Hematopoietic multipotent progenitor cell treated with erythropoietin and hydrocortisone succinate and interleukin-3 and kit ligand, for 4 days (in vitro differentiated cells): ENCODE data around the gene VAV1.
"Not testable (repeated sequence)": the region's sequence is repeated elsewhere in the genome, so short reads cannot be mapped to it uniquely, and the experiment has no call there.

ENCODE experiments used
- DNase-seq: peaks from one replicate; pipeline ENCODE4 v3.0.0-alpha.2; 2015

VAV1 gene

GRCh38 chr19:6854758-6855157 is 82.2 kb downstream of the VAV1 start:
- no peak for DNase-seq

DNA sequence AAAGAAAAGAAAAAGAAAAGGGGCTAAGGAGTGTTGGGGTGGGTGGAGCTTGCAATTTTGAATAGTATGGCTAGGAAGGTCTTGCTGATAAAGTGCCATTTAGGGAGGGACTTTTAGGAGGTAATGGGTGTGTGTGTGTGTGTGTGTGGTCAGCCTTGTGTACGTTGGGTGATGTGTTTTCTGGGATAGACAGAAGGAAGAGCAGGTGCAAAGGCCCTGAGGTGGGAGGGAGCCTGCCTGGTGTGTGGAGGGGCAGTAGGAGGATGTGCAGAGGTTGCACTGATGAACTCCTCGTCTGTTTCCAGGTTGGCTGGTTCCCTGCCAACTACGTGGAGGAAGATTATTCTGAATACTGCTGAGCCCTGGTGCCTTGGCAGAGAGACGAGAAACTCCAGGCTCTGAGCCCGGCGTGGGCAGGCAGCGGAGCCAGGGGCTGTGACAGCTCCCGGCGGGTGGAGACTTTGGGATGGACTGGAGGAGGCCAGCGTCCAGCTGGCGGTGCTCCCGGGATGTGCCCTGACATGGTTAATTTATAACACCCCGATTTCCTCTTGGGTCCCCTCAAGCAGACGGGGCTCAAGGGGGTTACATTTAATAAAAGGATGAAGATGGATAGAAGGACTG is 84.4 kb downstream of the VAV1 start:
- DNase-seq = no peak

GRCh38 chr19:6861683-6862286 is 89.3 kb downstream of the VAV1 start:
- DNase-seq = no peak

DNA sequence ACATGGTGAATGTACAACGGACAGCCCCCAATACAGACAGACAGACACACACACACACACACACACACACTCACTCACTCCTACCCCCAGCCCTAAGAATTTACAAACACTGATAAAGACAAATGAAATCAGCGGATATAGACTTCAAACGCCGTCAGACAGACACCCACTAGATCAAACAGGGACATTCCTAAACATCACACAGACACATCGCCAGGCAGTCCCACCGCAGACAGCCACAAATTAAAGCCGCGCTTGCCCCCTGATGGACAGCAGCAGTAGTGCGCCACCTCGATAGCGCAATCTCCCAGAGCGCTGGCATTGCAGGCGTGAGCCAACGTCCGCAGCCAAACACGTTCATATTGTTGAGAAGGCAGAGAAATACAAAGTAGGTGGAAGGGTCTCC is 90.2 kb downstream of the VAV1 start:
- peak; percentile 95 for DNase-seq

DNA sequence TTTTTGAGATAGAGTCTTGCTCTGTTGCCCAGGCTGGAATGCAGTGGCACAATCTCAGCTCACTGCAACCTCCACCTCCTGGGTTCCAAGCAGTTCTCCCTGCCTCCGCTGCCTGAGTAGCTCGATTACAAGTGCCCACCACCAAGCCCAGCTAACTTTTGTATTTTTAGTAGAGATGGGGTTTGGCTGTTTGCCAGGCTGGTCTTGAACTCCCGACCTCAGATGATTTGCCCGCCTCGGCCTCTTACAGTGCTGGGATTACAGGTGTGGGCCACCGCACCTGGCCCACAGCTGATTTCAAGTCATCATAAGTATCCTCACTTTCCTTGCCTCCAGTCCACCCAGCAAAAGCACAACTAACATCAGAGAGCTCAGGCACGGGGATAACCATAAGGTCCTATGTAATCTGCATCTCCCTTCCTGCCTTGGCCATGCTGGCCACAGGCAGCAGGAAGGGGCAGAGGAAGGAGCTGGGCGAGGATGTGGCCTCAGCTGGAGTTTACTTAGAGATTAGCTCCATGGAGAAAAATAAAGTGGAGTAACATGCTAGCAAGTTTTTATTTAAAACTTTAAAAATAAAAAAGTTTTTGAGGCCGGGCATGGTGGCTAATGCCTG is 91.9 kb downstream of the VAV1 start:
- DNase-seq = peak; percentile 63

- DNase-seq = no peak
Observed at GRCh38 chr19:6865849-6866248, 93.3 kb downstream of the VAV1 start.

DNA sequence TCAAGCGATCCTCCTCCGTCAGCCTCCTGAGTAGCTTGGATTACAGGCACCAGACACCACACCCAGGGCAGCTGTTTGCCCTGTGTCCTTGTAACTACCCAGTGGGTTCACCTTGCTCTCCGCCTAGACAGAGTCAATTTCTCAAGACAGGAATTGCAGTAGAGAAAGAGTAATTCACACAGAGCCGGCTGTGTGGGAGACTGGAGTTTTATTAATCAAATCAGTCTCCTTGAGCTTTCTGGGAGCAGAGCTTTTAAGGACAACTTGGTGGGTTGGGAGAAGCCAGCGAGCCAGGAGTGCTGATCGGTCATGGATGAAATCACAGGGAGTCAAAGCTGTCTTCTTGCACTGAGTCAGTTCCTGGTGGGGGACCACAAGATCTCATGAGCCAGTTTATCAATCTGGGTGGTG is 94.2 kb downstream of the VAV1 start:
- DNase-seq = no peak

DNA sequence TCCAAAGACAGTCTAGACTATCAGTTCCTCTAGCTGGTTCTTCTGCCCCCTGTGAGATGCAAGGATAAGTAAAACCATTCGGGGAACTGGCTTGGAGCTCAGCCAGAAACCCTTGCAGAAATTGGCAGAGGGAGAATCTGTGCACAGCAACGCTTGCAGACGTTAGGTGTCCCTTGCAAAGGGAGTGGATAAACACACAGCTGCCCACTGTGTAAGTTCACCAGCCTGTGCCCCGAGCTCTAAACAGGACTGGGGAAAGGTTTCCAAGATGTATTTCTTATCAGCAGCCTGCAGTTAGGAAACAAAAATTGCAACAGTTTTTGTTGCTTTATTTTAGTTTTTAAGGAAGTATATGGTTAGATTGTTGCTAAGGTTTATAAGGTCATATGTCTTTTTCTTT is 95.8 kb downstream of the VAV1 start:
- peak; percentile 92 for DNase-seq

DNA sequence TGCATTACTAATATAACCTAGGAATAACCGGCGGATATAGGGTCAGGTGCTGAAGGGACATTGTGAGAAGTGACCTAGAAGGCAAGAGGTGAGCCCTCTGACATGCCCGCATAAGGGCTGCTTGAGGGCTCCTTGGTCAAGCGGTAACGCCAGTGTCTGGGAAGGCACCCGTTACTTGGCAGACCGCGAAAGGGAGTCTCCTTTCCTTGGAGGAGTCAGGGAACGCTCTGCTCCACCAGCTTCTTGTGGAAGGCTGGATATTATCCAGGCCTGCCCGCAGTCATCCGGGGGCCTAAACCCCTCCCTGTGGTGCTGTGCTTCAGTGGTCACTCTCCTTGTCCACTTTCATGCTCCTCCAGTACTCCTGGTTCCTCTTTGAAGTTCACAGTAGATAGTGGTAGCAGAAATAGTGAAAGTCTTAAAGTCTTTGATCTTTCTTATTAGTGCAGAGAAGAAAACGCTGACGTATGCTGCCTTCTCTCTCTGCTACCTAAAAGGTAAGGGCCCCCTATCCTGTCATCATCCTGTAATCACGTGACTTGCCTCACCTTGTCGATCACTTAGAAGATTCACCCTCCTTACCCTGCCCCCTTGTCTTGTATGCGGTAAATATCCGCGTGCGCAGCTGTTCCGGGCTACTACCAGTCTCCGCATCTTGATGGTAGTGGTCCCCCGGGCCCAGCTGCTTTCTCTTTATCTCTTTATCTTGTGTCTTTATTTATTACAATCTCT is 96.8 kb downstream of the VAV1 start:
- DNase-seq = not testable (repeated sequence)

GRCh38 chr19:6873708-6874431 is 101.4 kb downstream of the VAV1 start:
- no peak for DNase-seq

- no peak for DNase-seq
Observed at GRCh38 chr19:6875218-6875617, 102.7 kb downstream of the VAV1 start.

- peak; percentile 36 for DNase-seq
Observed at GRCh38 chr19:6876748-6877147, 104.2 kb downstream of the VAV1 start.

GRCh38 chr19:6877766-6878165 is 105.3 kb downstream of the VAV1 start:
- no peak for DNase-seq

DNA sequence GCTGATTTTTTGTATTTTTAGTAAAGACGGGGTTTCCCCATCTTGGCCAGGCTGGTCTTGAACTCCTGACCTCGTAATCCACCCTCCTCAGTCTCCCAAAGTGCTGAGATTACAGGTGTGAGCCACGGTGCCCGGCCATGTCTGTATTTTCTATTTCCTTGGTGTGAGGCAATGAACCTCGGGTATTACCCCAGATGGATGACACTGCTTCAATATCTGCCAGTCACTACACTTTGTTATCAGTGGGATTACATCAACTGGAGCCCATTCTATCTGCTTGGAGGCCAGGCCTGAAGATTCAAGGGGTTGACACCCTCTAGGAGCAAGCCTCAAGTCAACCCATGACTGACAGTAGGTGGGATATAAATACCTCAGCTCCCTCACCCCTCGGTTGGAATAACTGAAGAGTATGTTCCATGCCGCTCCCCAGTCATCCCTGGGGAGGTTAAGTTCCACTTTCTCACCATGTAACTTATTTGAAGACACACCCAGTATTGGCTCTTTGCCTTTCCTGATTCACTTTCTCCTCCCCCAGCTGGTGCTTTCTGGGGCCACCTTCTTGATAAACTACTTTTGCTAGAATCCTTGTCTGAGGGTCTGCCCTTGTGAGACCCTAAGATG is 113.9 kb downstream of the VAV1 start:
- DNase-seq = peak; percentile 37

DNA sequence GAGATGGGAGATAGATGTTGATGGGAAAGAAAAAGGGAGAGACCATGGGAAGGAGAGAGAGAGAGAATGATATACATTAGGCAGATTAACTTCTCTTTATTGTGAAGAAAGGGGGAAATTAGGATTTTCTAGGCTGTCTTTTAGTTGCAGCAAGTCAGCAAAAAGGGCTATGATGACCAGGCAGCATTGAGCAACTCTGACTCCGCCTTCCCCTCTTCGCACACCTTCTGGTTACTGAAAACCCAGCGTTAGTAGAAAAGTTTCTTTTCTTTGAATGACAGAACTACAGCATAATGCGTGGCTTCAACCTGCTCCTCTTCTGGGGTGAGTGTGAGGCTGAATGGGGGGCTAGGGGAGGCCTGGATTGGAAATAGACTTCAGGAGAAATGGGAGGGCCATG is 114.8 kb downstream of the VAV1 start, which contains the start of gene ADGRE1:
Gene ADGRE1, plus strand, starts transcription at position 264 of the 400 bp plus-strand sequence. Its CDS starts 30 bp downstream, at position 294.
- peak; percentile 68 for DNase-seq

DNA sequence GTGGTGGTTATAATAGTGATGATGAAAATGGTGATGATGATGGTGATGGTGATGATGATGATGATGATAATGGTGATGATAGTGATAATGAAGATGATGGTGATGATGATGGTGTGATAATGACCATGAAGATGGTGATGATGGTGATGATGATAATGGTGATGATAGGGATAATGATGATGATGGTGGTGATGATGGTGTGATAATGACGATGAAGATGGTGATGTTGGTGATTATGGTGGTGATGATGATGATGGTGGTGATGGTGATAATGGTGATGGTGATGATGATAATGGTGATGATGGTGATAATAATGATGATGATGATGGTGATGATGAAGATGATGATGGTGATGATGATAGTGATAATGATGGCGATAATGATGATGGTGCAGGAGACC is 116.5 kb downstream of the VAV1 start:
- DNase-seq = no peak

GRCh38 chr19:6890401-6890913 is 117.9 kb downstream of the VAV1 start:
- DNase-seq = peak; percentile 33

DNA sequence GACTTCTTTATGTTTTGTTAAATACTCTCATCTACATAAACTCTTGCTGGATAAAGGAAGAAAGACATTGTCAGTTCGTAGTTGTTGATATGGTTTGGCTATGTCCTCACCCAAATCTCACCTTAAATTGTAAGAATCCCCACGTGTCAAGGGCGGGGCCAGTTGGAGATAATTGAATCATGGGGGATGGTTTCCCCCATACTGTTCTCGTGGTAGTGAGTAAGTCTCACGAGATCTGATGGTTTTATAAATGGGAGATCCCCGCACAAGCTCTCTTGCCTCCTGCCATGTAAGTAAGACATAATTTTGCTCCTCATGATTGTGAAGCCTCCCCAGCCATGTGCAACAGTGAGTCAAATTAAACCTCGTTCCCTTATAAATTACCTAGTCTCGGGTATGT is 118.4 kb downstream of the VAV1 start:
- DNase-seq = peak; percentile 37

DNA sequence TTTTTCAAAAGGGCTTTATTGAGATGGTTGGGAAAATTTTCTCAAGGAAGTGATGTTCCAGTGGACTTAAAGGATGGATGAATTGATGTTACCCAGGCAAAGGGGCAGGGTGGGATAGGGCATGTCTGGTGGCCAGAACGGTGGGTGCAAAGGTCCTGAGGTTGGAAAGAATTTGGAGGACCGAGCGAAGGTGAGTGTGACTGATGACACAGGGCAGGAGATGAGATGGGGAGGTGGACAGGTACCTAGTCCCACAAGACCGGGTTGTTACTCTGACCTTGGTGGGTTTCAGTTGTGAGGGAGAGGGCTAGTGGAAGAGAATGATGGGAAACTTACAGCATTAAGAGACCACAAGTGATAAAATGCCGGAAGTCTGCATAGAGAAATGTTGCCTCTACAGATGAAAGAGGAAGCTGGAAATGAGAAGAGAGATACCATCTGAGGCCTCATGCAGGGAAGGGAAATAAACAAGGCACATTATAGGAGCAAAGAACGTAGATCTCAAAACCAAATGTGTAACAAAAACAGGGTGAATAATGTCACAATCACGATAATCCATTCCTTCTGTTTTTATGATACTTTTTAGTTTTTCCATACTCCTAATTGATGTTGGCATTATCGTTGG is 119.4 kb downstream of the VAV1 start:
- peak; percentile 91 for DNase-seq

- DNase-seq = no peak
Observed at GRCh38 chr19:6894313-6894712, 121.8 kb downstream of the VAV1 start.

GRCh38 chr19:6903446-6903845 is 130.9 kb downstream of the VAV1 start:
- DNase-seq = no peak

DNA sequence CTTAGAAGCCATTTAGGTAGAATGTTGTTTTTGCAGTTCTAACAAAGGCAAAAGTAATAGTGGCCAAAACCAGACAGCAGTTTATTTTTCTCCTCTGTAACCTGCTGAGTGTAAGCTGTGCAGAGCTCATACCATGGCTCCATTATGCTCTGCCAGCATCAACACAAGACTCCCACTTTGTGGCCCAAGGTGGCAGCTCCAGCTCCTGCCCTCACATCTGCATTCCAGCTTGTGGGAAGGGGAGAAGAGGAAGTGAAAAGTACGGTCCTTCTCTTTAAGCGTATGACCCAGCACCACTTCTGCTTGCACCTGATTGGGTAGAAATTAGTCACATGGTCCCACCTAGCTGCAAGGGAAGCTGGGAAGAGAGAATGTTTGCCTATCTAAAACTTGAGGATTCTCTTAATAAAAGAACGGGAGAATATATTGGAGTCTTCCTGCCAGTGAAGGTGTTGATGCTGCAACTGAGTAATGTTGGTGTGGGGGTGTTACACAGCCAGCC is 134.1 kb downstream of the VAV1 start:
- no peak for DNase-seq
